SKM-1 treated with dmso at 0.1 percent for 144 hours (cell line): ENCODE measurements around the gene CLPTM1.
"Not testable (repeated sequence)": the region's sequence is repeated elsewhere in the genome, so short reads cannot be mapped to it uniquely, and the experiment has no call there.

Source experiments
- DNase-seq: peaks from one replicate; lab custom pipeline; 2025; ENCODE audit not compliant: unreplicated experiment; lab: John Stamatoyannopoulos, UW

The CLPTM1 gene

GRCh38 chr19:44954649-44955504 lies at the start of gene CLPTM1:
Gene CLPTM1, plus strand, starts transcription at chr19:44955380. Its CDS starts 16 bp downstream, at chr19:44955396.
- DNase-seq, result peak; percentile 81

GRCh38 chr19:44905437-44906160 lies 49.6 kb upstream of the CLPTM1 start, which contains the start of gene APOE:
Gene APOE, plus strand, starts transcription at chr19:44905796. Its CDS starts 829 bp downstream, at chr19:44906625.
- DNase-seq, result no peak

GRCh38 chr19:44907613-44908012 lies 47.6 kb upstream of the CLPTM1 start:
- no peak for DNase-seq

DNA sequence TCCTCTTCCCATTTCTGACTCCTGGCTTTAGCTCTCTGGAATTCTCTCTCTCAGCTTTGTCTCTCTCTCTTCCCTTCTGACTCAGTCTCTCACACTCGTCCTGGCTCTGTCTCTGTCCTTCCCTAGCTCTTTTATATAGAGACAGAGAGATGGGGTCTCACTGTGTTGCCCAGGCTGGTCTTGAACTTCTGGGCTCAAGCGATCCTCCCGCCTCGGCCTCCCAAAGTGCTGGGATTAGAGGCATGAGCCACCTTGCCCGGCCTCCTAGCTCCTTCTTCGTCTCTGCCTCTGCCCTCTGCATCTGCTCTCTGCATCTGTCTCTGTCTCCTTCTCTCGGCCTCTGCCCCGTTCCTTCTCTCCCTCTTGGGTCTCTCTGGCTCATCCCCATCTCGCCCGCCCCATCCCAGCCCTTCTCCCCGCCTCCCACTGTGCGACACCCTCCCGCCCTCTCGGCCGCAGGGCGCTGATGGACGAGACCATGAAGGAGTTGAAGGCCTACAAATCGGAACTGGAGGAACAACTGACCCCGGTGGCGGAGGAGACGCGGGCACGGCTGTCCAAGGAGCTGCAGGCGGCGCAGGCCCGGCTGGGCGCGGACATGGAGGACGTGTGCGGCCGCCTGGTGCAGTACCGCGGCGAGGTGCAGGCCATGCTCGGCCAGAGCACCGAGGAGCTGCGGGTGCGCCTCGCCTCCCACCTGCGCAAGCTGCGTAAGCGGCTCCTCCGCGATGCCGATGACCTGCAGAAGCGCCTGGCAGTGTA lies 46.9 kb upstream of the CLPTM1 start:
- DNase-seq, result no peak

DNA sequence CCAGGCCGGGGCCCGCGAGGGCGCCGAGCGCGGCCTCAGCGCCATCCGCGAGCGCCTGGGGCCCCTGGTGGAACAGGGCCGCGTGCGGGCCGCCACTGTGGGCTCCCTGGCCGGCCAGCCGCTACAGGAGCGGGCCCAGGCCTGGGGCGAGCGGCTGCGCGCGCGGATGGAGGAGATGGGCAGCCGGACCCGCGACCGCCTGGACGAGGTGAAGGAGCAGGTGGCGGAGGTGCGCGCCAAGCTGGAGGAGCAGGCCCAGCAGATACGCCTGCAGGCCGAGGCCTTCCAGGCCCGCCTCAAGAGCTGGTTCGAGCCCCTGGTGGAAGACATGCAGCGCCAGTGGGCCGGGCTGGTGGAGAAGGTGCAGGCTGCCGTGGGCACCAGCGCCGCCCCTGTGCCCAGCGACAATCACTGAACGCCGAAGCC lies 46.3 kb upstream of the CLPTM1 start:
- DNase-seq, result no peak

- DNase-seq, result no peak
These were observed 45.4 kb upstream of the CLPTM1 start for GRCh38 chr19:44909775-44910174.

- not testable (repeated sequence) for DNase-seq
These were observed 43.3 kb upstream of the CLPTM1 start for GRCh38 chr19:44911896-44912295.

GRCh38 chr19:44912854-44913253 lies 42.3 kb upstream of the CLPTM1 start:
- no peak for DNase-seq

DNA sequence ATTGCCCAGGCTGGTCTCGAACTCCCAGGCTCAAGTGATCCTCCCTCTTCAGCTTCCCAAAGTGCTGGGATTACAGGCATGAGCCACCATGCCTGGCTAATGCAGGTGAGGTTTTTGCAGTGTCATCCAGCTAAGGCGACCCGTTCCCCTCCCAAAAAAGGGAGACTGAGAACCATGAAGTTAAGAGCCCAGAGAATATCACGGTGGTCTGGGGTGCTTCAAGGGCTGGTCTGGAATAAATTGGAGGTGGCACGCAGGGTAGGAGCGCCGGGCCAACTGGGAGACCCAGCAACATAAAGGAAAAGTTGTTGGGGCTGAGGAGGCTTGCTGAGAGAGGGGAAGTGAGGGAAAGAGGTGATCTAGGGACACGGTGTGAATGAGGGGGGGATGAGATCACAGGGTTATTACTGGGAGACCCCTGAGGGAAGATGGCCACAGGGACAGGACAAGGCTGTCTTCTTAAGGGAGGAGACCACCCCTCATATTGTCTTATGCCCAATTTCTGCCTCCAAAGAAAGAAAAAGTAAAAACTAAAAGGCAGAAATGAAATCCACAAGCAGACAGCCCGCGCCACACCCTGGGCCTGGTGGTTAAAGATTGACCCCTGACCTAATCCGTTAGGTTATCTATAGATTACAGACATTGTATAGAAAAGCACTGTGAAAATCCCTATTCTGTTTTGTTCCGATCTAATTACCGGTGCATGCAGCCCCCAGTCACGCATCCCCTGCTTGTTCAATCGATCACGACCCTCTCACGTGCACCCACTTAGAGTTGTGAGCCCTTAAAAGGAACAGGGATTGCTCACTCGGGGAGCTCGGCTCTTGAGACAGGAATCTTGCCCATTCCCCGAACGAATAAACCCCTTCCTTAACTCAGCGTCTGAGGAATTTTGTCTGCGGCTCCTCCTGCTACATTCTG lies 41.4 kb upstream of the CLPTM1 start:
- DNase-seq, result not testable (repeated sequence)

GRCh38 chr19:44914433-44915206 lies 40.6 kb upstream of the CLPTM1 start, which contains the start of gene APOC1:
Gene APOC1, plus strand, starts transcription at chr19:44914608. Its CDS starts 284 bp downstream, at chr19:44914892.
- peak; percentile 16 for DNase-seq

DNA sequence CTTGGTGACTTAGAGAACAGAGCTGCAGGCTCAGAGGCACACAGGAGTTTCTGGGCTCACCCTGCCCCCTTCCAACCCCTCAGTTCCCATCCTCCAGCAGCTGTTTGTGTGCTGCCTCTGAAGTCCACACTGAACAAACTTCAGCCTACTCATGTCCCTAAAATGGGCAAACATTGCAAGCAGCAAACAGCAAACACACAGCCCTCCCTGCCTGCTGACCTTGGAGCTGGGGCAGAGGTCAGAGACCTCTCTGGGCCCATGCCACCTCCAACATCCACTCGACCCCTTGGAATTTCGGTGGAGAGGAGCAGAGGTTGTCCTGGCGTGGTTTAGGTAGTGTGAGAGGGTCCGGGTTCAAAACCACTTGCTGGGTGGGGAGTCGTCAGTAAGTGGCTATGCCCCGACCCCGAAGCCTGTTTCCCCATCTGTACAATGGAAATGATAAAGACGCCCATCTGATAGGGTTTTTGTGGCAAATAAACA lies 30.9 kb upstream of the CLPTM1 start:
- no peak for DNase-seq

DNA sequence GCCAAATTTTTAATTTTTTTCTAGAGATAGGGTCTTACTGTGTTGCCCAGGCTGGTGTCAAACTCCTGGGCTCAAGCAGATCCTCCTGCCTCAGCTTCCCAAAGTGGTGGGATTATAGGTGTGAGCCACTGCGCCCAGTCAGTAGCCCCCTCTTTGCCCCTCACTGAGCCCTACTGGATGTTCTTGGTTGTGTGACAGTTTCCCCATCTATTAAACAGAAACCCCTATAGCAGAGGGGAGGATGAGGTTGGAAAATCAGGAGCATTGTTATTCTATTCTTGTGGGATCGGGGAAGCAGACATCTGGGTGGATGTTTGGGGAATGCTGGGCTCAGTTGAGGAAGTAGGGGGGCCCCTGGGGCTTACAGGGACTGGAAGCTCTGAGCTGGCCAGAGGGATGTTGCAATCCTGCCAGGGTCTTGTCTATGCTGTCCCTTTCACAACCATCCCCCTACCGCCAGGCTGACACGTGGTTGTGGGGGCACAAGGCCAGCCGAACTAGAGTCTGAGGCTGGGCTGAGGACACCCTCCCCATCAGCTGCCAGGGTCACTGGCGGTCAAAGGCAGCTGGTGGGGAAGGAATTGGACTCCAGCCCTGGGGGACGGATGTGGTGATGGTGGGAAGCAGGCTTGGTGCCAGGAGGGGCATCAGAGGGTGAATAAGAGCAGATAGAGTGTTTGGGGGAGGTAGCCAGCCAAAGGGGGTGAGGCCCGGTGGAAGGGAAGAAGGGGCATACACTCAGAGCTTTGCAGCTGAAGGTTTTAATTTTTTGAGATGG lies 29.9 kb upstream of the CLPTM1 start:
- DNase-seq, result peak; percentile 54

- not testable (repeated sequence) for DNase-seq
These were observed 28.7 kb upstream of the CLPTM1 start for GRCh38 chr19:44926245-44927077.

DNA sequence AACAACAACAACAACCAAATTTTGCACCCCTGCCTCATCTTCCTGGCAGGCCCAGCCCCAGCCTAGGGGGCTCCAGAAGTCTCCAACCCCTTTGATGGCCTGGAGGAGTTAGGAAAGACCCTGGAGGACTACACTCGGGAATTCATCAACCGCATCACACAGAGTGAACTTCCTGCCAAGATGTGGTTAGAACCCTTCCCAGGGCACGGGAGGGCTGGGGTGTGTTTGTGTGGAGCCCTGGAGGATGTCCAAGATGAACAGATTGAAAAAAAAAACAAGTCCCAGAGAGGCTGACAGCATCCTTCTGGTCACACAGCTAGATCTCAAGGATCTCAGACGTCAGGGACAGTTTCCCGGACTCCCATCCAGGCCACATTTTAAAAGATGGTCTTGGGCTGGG lies 27.4 kb upstream of the CLPTM1 start:
- no peak for DNase-seq

DNA sequence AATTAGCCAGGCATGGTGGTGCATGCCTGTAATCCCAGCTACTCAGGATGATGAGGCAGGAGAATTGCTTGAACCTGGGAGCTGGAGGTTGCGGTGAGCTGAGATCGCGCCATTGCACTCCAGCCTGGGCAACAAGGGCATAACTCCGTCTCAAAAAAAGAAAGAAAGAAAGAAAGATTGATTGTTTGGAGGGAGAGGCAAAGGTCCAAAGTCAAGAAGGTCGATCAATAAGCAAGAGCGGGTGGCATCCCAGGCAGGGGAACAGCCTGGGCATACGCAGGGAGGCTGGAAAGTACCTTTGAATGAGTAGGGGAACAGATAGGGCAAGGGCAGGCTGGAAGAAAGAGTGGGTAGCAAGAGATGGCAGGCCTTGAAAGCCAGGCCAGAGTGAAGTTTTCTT lies 25.1 kb upstream of the CLPTM1 start:
- DNase-seq, result no peak

- DNase-seq, result no peak
These were observed 23.6 kb upstream of the CLPTM1 start for GRCh38 chr19:44931541-44931940.

DNA sequence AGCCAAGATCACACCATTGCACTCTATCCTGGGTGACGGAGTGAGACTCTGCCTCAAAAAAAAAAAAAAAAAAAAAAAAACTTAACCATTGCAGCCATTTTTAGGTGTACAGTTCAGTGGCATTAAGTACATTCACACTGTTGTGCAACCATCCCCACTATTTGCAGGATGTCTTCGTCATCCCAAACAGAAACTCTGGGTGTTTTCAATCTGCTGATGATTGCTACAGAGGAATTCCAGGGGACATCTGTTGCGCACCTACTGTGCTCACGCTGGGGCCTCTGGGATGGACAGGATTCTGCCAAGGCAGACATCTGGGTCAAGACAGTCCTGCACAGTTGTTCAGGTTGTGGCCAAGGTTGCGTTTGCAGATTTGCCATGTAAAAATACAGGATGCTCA lies 15.5 kb upstream of the CLPTM1 start:
- DNase-seq, result no peak
